ENCODE measurements around the gene SPATS2L.

DNA sequence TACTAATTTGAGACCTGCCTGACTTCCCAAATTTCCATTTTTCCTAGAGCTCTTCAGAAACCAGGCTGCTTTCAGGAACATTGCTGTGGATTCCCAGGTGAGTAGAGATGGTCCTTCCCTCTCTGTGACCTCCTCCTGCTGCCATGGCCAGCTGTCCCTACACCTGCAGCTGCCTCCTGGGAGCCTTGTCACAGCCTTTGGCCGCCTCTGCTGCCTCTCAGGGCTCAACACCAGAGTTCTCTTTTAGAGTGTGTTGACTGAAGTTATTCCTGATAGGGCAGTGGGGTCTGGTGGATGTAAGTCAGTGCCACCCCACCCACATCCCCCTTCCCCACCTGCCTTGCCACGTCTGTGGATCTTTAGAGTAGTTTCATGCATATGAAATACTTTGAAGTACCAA, 22.9 kb downstream of the SPATS2L start:
- TF ChIP-seq, protein P1, sequence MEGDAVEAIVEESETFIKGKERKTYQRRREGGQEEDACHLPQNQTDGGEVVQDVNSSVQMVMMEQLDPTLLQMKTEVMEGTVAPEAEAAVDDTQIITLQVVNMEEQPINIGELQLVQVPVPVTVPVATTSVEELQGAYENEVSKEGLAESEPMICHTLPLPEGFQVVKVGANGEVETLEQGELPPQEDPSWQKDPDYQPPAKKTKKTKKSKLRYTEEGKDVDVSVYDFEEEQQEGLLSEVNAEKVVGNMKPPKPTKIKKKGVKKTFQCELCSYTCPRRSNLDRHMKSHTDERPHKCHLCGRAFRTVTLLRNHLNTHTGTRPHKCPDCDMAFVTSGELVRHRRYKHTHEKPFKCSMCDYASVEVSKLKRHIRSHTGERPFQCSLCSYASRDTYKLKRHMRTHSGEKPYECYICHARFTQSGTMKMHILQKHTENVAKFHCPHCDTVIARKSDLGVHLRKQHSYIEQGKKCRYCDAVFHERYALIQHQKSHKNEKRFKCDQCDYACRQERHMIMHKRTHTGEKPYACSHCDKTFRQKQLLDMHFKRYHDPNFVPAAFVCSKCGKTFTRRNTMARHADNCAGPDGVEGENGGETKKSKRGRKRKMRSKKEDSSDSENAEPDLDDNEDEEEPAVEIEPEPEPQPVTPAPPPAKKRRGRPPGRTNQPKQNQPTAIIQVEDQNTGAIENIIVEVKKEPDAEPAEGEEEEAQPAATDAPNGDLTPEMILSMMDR (IDR thresholded peaks at IDR 0.05), result no peak
- TF ChIP-seq POLR2AphosphoS5 (IDR thresholded peaks at IDR 0.05; ENCODE audit: insufficient read depth in 1 of 2, low read depth in 1 of 2), result no peak
